GM21786 (cell line): ENCODE results near the gene NCCRP1.

Experiments
- ATAC-seq: cut with Tn5 transposase; IDR thresholded peaks from one replicate; pipeline ENCODE4 v1.9.1; 2021; ENCODE audit not compliant: unreplicated experiment

NCCRP1 gene

GRCh38 chr19:39178296-39179006, 18.3 kb upstream of the NCCRP1 start:
- ATAC-seq = no peak

- ATAC-seq = no peak
Observed at GRCh38 chr19:39179754-39180153, 17.0 kb upstream of the NCCRP1 start.

GRCh38 chr19:39180749-39181148, 16.0 kb upstream of the NCCRP1 start:
- no peak for ATAC-seq

GRCh38 chr19:39181500-39182173, 15.1 kb upstream of the NCCRP1 start:
- no peak for ATAC-seq

GRCh38 chr19:39182174-39182505, 14.6 kb upstream of the NCCRP1 start:
- ATAC-seq = no peak

GRCh38 chr19:39183104-39183503, 13.7 kb upstream of the NCCRP1 start:
- no peak for ATAC-seq

- ATAC-seq = no peak
Observed at GRCh38 chr19:39186391-39186790, 10.4 kb upstream of the NCCRP1 start.

- ATAC-seq = no peak
Observed at GRCh38 chr19:39187552-39187943, 9.2 kb upstream of the NCCRP1 start.

GRCh38 chr19:39188960-39189359, 7.8 kb upstream of the NCCRP1 start:
- ATAC-seq = no peak

- ATAC-seq = no peak
Observed at GRCh38 chr19:39190768-39191167, 6.0 kb upstream of the NCCRP1 start.

- ATAC-seq = no peak
Observed at GRCh38 chr19:39192846-39193245, 3.9 kb upstream of the NCCRP1 start.

GRCh38 chr19:39193803-39194202, 3.0 kb upstream of the NCCRP1 start:
- ATAC-seq = no peak

GRCh38 chr19:39194832-39195542, 1.8 kb upstream of the NCCRP1 start:
- no peak for ATAC-seq

GRCh38 chr19:39195755-39196154, 1.0 kb upstream of the NCCRP1 start:
- ATAC-seq = no peak

GRCh38 chr19:39196320-39196719, 444 bp upstream of the NCCRP1 start:
- no peak for ATAC-seq

GRCh38 chr19:39197808-39198207, 1.0 kb downstream of the NCCRP1 start:
- ATAC-seq = no peak

- no peak for ATAC-seq
Observed at GRCh38 chr19:39199025-39199424, 2.3 kb downstream of the NCCRP1 start.

GRCh38 chr19:39200066-39200802, 3.5 kb downstream of the NCCRP1 start:
- ATAC-seq = no peak

GRCh38 chr19:39200803-39201115, 4.0 kb downstream of the NCCRP1 start:
- no peak for ATAC-seq

- ATAC-seq = no peak
Observed at GRCh38 chr19:39202998-39203355, 6.2 kb downstream of the NCCRP1 start.

- ATAC-seq = no peak
Observed at GRCh38 chr19:39203372-39204341, 6.9 kb downstream of the NCCRP1 start, which contains the start of gene SYCN. Gene SYCN (minus strand): TSS chr19:39204263. CDS start chr19:39204254, 9 bp downstream.
